Trophoblast cell (in vitro differentiated cells and primary cell): Measurements from ENCODE around the gene DNAAF3.

Source experiments
- DNase-seq, 2 donors: peaks; one replicate each; pipeline ENCODE4 v3.0.0-alpha.2; 2016
- H2AFZ ChIP-seq: 2 replicates; pipeline ENCODE4 v1.6.1; 2013; ENCODE audit warnings: low read length, moderate library complexity, mild to moderate bottlenecking; ENCODE audit not compliant: insufficient read depth, poor library complexity
- H2AK5ac ChIP-seq: 2 replicates; pipeline ENCODE4 v1.6.1; 2013; ENCODE audit warnings: mild to moderate bottlenecking, low read length
- H2BK120ac ChIP-seq: 2 replicates; pipeline ENCODE4 v1.6.1; 2013; ENCODE audit warnings: low read length, mild to moderate bottlenecking, moderate library complexity; ENCODE audit not compliant: insufficient read depth, poor library complexity
- H2BK12ac ChIP-seq: 2 replicates; pipeline ENCODE4 v1.6.1; 2013; ENCODE audit warnings: mild to moderate bottlenecking, low read length, moderate library complexity
- H2BK5ac ChIP-seq: 2 replicates; pipeline ENCODE4 v1.6.1; 2013; ENCODE audit warnings: low read length, low read depth, moderate library complexity, mild to moderate bottlenecking; ENCODE audit not compliant: poor library complexity
- H3K14ac ChIP-seq: 2 replicates; pipeline ENCODE4 v1.6.1; 2013; ENCODE audit warnings: mild to moderate bottlenecking, low read length
- H3K18ac ChIP-seq: 2 replicates; pipeline ENCODE4 v1.6.1; 2013; ENCODE audit warnings: mild to moderate bottlenecking, low read length
- H3K23ac ChIP-seq: 2 replicates; pipeline ENCODE4 v1.6.1; 2013; ENCODE audit warnings: low read length
- H3K27ac ChIP-seq: 2 replicates; pipeline ENCODE4 v1.5.1; 2013; ENCODE audit warnings: low read depth, mild to moderate bottlenecking, inconsistent platforms, low read length, moderate library complexity
- H3K27me3 ChIP-seq: 2 replicates; pipeline ENCODE4 v1.6.1; 2013; ENCODE audit warnings: inconsistent platforms, mild to moderate bottlenecking, low read length, moderate library complexity; ENCODE audit not compliant: insufficient read depth
- H3K36me3 ChIP-seq, 2 experiments: 1 replicate in 1 of 2; 2 replicates in 1 of 2; pipeline ENCODE4 v1.6.1; 2013; ENCODE audit warnings: low read length in 2 of 2, mild to moderate bottlenecking in 2 of 2, moderate library complexity in 1 of 2; ENCODE audit not compliant: insufficient read depth in 2 of 2, control insufficient read depth in 1 of 2
- H3K4ac ChIP-seq: 2 replicates; pipeline ENCODE4 v1.6.1; 2013; ENCODE audit warnings: low read depth, mild to moderate bottlenecking, low read length, moderate library complexity
- H3K4me1 ChIP-seq, 2 experiments: 1 replicate in 1 of 2; 2 replicates in 1 of 2; pipeline ENCODE4 v1.6.1; 2013; ENCODE audit warnings: low read length in 2 of 2, mild to moderate bottlenecking in 2 of 2, moderate library complexity in 1 of 2; ENCODE audit not compliant: insufficient read depth in 2 of 2, control insufficient read depth in 1 of 2
- H3K4me2 ChIP-seq: 2 replicates; pipeline ENCODE4 v1.6.1; 2013; ENCODE audit warnings: inconsistent platforms, mild to moderate bottlenecking, low read length, moderate library complexity
- H3K4me3 ChIP-seq: 2 replicates; pipeline ENCODE4 v1.5.1; 2013; ENCODE audit warnings: mild to moderate bottlenecking, low read depth, low read length, inconsistent platforms
- H3K79me1 ChIP-seq: one replicate; pipeline ENCODE4 v1.6.1; 2013; ENCODE audit warnings: low read length
- H3K79me2 ChIP-seq: 2 replicates; pipeline ENCODE4 v1.6.1; 2013; ENCODE audit warnings: low read length, mild to moderate bottlenecking; ENCODE audit not compliant: control insufficient read depth, insufficient read depth, poor library complexity
- H3K9ac ChIP-seq: 2 replicates; pipeline ENCODE4 v1.6.1; 2013; ENCODE audit warnings: mild to moderate bottlenecking, low read length
- H3K9me3 ChIP-seq: 2 replicates; pipeline ENCODE4 v1.6.1; 2013; ENCODE audit warnings: low read depth, mild to moderate bottlenecking, control low read depth, inconsistent platforms, low read length; ENCODE audit not compliant: insufficient read depth
- H4K12ac ChIP-seq: 2 replicates; pipeline ENCODE4 v1.6.1; 2013; ENCODE audit warnings: low read depth, mild to moderate bottlenecking, low read length, moderate library complexity
- H4K8ac ChIP-seq: 2 replicates; pipeline ENCODE4 v1.6.1; 2013; ENCODE audit warnings: low read depth, mild to moderate bottlenecking, low read length, moderate library complexity
- H4K91ac ChIP-seq: one replicate; pipeline ENCODE4 v1.6.1; 2013; ENCODE audit warnings: low read depth, mild to moderate bottlenecking, low read length, moderate library complexity
- WGBS: extraction: QIAGEN DNeasy Blood & Tissue Kit; methylation state at CpG from one replicate; pipeline ENCODE4 v1.1.7; 2013; ENCODE audit warnings: missing lambda C conversion rate; ENCODE audit not compliant: insufficient read length, insufficient coverage; ENCODE audit errors: extremely low coverage; 5-methylcytosine and 5-hydroxymethylcytosine counted together

Gene DNAAF3

GRCh38 chr19:55146705-55147273 is 19.6 kb downstream of the DNAAF3 start:
- Histone ChIP-seq H3K79me1 (no peaks in the 10 kb centered on the region), H3K23ac (no peak overlapping the region), H2AK5ac (no peak overlapping the region), H4K12ac (no peak overlapping the region), H3K79me2 (no peaks in the 10 kb centered on the region), H3K4me2 (peak overlapping the region; percentile 18), H3K4ac (no peak overlapping the region), H2AFZ (peak overlapping the region; percentile 59), H3K9me3 (peaks cover under 1% of the 10 kb centered on the region), H4K8ac (peak overlapping the region; percentile 53), H3K4me1 (peaks cover 2 to 9% of the 10 kb centered on the region in 2 experiments), H2BK5ac (no peak overlapping the region), H3K14ac (no peak overlapping the region), H2BK12ac (no peak overlapping the region), H4K91ac (no peak overlapping the region), H3K27ac (no peak overlapping the region), H3K18ac (no peak overlapping the region), H3K27me3 (no peaks in the 10 kb centered on the region), H3K9ac (no peak overlapping the region), H3K4me3 (no peak overlapping the region), H2BK120ac (no peak overlapping the region), H3K36me3 (no peaks in the 10 kb centered on the region)
- DNase-seq: no peak
- no CpG with 5 or more reads among the region's 27 CpGs for whole genome bisulfite sequencing

GRCh38 chr19:55146078-55146704 is 20.2 kb downstream of the DNAAF3 start:
- H3K4ac ChIP-seq: no peak overlapping the region
- H3K79me1 ChIP-seq: no peaks in the 10 kb centered on the region
- no peaks in the 10 kb centered on the region for H3K79me2 ChIP-seq
- H3K27me3 ChIP-seq: no peaks in the 10 kb centered on the region
- no peak overlapping the region for H3K9ac ChIP-seq
- peak overlapping the region; percentile 59 for H2AFZ ChIP-seq
- no peak overlapping the region for H3K4me3 ChIP-seq
- peaks cover 1% of the 10 kb centered on the region for H3K9me3 ChIP-seq
- H2AK5ac ChIP-seq: no peak overlapping the region
- no CpG with 5 or more reads among the region's 41 CpGs for WGBS
- no peak overlapping the region for H4K91ac ChIP-seq
- H2BK120ac ChIP-seq: no peak overlapping the region
- no peak overlapping the region for H4K8ac ChIP-seq
- H3K4me1 ChIP-seq: peaks cover 2 to 9% of the 10 kb centered on the region in 2 experiments
- no peaks in the 10 kb centered on the region for H3K36me3 ChIP-seq
- no peak overlapping the region for H3K18ac ChIP-seq
- no peak overlapping the region for H3K14ac ChIP-seq
- H3K27ac ChIP-seq: no peak overlapping the region
- peak overlapping the region; percentile 18 for H3K4me2 ChIP-seq
- no peak for DNase-seq
- H4K12ac ChIP-seq: no peak overlapping the region
- H2BK5ac ChIP-seq: no peak overlapping the region
- H3K23ac ChIP-seq: no peak overlapping the region
- no peak overlapping the region for H2BK12ac ChIP-seq

GRCh38 chr19:55145232-55145631 is 21.2 kb downstream of the DNAAF3 start:
- Histone ChIP-seq H4K91ac (no peak overlapping the region), H2BK12ac (no peak overlapping the region), H2AFZ (no peak overlapping the region), H3K23ac (no peak overlapping the region), H2AK5ac (no peak overlapping the region), H3K9me3 (peaks cover 1% of the 10 kb centered on the region), H3K14ac (no peak overlapping the region), H2BK120ac (no peak overlapping the region), H3K4me3 (no peak overlapping the region), H3K79me2 (no peaks in the 10 kb centered on the region), H4K12ac (no peak overlapping the region), H3K4me1 (peaks cover 2 to 9% of the 10 kb centered on the region in 2 experiments), H3K4me2 (no peak overlapping the region), H3K4ac (no peak overlapping the region), H3K36me3 (no peaks in the 10 kb centered on the region), H3K79me1 (no peaks in the 10 kb centered on the region), H4K8ac (no peak overlapping the region), H3K27ac (no peak overlapping the region), H3K18ac (no peak overlapping the region), H2BK5ac (no peak overlapping the region), H3K9ac (no peak overlapping the region), H3K27me3 (no peaks in the 10 kb centered on the region)
- WGBS: no CpG with 5 or more reads among the region's 3 CpGs
- no peak for DNase-seq

GRCh38 chr19:55141696-55142095 is 24.7 kb downstream of the DNAAF3 start:
- no peak overlapping the region for H2BK5ac ChIP-seq
- peaks cover 0 to 2% of the 10 kb centered on the region in 2 experiments for H3K4me1 ChIP-seq
- no peak overlapping the region for H2AFZ ChIP-seq
- H3K14ac ChIP-seq: no peak overlapping the region
- no peaks in the 10 kb centered on the region for H3K79me1 ChIP-seq
- H3K4me2 ChIP-seq: no peak overlapping the region
- no peaks in the 10 kb centered on the region for H3K79me2 ChIP-seq
- peaks cover 1% of the 10 kb centered on the region for H3K9me3 ChIP-seq
- H3K27ac ChIP-seq: no peak overlapping the region
- H3K36me3 ChIP-seq: no peaks in the 10 kb centered on the region
- no peak overlapping the region for H2AK5ac ChIP-seq
- H3K23ac ChIP-seq: no peak overlapping the region
- no CpG with 5 or more reads among the region's 21 CpGs for WGBS
- H3K18ac ChIP-seq: no peak overlapping the region
- no peaks in the 10 kb centered on the region for H3K27me3 ChIP-seq
- H3K9ac ChIP-seq: no peak overlapping the region
- no peak overlapping the region for H3K4me3 ChIP-seq
- H4K8ac ChIP-seq: no peak overlapping the region
- H2BK120ac ChIP-seq: no peak overlapping the region
- H4K91ac ChIP-seq: no peak overlapping the region
- H3K4ac ChIP-seq: no peak overlapping the region
- no peak overlapping the region for H2BK12ac ChIP-seq
- no peak overlapping the region for H4K12ac ChIP-seq
- no peak for DNase-seq
